Stimulated activated naive CD4-positive, alpha-beta T cell treated with Interleukin-2 at 50 U/mL for 16 hours (primary cell): Measurements from ENCODE around the gene VAPB.

ENCODE experiments used
- DNase-seq: peaks from one replicate; lab custom pipeline; 2025; lab: John Stamatoyannopoulos, UW

VAPB gene

GRCh38 chr20:58377766-58378401 lies 11.1 kb upstream of the VAPB start:
- DNase-seq: no peak

- DNase-seq: no peak
Observed at GRCh38 chr20:58378704-58379103, 10.3 kb upstream of the VAPB start.

DNA sequence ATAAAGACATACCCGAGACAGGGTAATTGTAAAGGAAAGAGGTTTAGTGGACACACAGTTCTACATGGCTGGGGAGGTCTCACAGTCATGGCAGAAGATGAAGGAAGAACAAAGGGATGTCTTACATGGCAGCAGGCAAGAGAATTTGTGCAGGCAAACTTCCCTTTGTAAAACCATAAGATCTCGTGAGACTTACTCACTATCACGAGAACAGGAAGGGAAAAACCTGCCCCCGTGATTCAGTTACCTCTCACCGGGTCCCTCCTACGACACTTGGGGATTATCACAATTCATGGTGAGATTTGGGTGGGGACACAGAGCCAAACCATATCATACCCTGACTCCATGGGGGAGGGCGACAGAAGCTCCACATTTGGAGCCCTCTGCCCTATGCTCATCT lies 7.4 kb upstream of the VAPB start:
- DNase-seq: no peak

GRCh38 chr20:58382096-58382495 lies 6.9 kb upstream of the VAPB start:
- no peak for DNase-seq

GRCh38 chr20:58384821-58385220 lies 4.2 kb upstream of the VAPB start:
- no peak for DNase-seq

DNA sequence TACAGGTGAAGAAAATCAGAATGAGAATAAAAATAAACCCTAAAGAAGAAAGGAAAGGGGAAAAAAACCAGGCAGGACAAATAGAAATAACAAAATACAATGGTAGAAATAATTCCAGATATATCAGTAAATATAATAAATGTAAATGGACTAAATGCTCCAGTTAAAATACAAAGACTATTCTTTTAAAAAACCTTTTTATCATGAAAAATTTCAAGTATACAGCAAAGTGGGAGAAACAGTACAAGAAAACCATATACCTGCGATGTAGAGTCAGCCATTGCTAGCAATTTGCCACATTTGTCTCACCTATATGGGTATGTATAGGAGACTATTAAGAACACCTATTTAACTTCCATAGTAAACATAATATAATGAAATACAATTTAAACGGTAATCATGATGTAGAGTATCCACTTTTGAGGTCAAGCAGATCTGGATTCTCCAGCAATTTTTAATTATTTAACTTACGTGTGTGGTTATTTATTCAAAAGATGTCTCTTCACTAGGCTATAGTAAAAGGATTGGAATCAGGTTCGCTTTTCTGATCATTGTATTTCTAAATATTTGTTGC lies 914 bp upstream of the VAPB start:
- DNase-seq: no peak

DNA sequence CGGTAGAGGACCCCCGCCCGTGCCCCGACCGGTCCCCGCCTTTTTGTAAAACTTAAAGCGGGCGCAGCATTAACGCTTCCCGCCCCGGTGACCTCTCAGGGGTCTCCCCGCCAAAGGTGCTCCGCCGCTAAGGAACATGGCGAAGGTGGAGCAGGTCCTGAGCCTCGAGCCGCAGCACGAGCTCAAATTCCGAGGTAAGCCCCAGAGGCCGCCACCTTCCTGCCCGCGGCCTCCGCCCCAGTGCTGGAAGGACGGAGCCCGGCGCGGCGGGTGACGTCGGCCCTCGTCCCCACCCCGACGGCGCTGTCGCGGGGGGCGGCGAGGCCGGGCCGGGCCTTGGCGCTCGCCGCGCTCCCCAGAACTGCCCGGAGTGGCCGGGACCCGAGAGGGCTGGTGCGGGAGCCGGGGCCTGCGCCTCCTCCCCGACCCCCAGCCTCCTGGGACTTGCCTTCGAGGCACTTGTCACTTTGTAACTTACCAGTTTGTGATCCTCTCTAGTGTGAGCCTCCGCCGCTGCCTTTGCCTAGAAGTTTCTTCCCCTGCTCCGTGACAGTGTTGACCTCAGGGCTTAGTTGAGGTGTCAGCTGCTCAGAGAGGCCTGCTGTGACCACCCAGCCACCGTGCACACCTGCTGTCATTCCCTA lies 417 bp downstream of the VAPB start:
- DNase-seq: peak; percentile 61

- DNase-seq: no peak
Observed at GRCh38 chr20:58389968-58390658, 1.1 kb downstream of the VAPB start.

GRCh38 chr20:58390659-58391035 lies 1.6 kb downstream of the VAPB start:
- no peak for DNase-seq

GRCh38 chr20:58392286-58392685 lies 3.3 kb downstream of the VAPB start:
- DNase-seq: no peak

DNA sequence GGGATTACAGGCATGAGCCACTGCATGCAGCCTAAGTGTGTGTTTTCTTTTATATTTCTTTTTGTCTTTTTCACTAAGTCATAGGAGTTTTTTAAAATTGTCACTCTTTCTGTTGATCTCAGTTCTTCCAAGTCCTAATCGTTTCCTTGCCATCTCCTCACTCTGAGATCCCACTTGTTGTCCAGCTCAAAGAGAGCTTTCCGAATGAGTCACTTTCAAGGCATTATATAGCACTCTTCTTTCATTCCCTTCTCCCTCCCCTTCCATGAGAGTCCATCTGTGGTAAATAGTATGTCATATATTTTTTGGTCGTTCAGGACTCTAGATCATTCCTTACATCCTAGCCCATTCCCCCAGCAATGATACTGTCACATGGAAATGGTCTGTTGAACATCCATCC lies 4.3 kb downstream of the VAPB start:
- no peak for DNase-seq

GRCh38 chr20:58394801-58395200 lies 5.8 kb downstream of the VAPB start:
- no peak for DNase-seq

GRCh38 chr20:58395604-58396003 lies 6.6 kb downstream of the VAPB start:
- no peak for DNase-seq

DNA sequence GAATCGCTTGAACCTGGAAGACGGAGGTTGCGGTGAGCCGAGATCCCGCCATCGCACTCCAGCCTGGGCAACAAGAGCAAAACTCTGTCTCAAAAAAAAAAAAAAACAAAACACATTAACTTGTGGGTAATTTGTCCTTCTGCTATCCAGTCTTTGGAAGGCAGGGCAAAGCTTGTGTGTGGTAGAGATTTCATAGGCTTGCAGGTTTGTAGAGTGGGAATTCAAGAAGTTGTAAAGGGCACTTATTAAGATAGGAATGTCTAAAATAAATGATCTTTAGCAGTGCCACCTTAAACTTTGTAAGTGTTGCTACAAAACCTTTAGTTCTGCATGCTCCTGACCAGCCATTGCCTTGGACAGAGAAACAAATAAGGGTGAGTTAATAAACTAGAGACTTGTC lies 8.4 kb downstream of the VAPB start:
- DNase-seq: no peak

DNA sequence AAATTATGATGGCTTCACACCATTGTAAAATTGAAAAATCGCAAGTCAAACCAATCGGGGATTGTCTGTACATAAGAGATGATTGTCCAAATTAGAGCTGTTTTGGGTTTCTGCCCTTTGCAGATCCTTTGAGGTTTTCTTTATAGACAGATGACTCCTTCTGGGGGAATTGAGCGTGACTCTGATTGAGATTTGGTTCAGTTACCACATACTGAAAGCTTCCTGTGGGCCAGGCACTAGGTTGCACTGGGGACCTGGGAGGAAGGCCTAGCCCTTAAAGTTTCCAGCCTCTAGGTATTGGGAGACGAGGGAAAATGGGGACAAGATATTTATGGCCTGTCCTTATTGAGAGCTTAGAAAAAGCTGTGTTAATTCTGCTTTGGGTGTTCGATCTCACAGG lies 9.2 kb downstream of the VAPB start:
- DNase-seq: no peak

- no peak for DNase-seq
Observed at GRCh38 chr20:58399926-58400325, 10.9 kb downstream of the VAPB start.

DNA sequence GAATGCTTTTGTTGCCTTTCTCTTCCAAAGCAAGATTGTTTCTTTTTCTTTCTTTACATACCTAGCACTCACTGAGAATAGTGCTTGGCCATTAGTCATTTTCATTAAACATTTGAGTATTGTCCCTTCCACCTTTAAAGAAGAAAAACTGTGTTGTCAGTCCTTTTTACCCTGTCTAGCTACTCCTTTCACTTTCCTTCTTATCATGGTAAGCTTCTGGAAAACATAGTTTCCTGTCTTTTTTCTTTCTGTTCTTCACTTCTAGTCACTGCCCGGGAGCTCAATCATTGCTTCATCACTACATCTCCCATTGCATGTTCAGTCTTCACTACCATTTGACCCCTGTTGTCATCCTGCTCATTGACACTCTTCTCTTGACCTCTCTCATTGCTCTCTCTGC lies 12.1 kb downstream of the VAPB start:
- no peak for DNase-seq

GRCh38 chr20:58402305-58402704 lies 13.3 kb downstream of the VAPB start:
- DNase-seq: no peak

DNA sequence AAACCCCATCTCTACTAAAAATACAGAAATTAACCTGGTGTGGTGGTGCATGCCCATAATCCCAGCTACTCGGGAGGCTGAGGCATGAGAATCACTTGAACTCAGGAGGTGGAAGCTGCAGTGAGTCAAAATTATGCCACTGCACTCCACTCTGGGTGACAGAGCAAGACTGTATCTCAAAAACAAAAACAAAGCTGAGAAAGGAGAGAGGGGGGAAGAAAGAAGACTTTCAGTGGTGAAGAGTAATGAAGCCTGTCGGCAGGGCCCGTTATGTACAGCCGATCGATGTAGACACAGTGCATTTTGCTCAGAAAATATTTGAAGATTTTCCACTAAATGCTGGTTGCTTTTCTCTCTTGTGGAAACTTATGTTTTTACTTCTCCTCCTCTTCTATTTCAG lies 13.8 kb downstream of the VAPB start:
- no peak for DNase-seq

- DNase-seq: no peak
Observed at GRCh38 chr20:58403272-58403671, 14.2 kb downstream of the VAPB start.

DNA sequence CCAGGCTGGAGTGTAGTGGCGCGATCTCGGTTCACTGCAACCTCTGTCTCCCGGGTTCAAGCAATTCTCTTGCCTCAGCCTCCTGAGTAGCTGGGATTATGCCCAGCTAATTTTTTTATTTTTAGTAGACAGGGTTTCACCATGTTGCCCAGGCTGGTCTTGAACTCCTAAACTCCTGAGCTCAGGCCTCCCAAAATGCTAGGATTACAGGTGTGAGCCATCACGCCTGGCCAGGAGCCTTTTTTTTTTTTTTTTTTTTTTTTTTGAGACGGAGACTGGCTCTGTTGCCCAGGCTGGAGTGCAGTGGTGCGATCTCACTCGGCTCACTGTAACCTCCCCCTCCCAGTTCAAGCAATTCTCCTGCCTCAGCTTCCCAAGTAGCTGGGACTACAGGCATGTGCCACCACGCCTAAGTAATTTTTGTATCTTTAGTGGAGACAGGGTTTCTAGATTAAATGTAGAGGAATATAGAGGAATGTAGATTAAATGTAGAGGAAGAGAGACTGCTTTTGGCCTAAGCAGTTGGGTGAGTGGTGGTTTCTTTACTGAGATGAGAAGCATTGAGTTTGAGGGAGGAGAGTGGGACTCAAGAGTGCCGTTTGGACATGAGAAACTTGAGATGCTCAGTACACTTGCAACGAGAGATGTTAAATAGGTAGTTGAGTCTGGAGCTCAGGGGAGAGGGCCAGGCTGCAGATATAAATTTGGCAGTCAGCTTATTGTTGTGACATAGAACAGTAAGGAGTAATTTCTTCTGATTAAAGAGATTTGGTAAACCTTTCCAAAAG lies 16.7 kb downstream of the VAPB start:
- DNase-seq: no peak

DNA sequence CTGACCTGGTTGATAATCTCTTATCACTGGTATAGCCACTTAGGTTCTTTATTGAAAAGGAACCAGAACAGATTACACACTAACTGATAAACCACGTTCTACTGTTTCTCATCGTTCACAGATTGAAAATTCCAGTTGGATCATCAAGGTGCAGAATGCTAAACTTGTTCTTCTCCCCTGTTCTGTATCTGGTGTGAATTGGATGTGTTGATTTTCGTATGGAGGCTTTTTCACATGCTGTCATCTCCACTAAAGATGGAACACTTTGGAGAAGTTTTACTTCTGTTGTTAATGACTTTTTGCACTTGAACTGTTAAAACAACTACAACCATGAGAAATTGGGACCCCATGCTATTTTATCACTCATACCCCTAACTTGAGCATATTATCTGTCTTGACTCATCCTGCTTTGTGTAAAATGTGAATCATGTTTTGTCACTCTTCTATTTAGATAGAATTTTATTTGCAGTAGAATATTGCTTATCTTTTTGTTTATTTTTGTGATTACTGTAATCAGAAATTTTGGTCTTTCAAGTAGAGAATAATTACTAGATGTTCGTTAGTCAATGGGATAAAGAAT lies 17.5 kb downstream of the VAPB start:
- DNase-seq: no peak
